ENCODE results near the gene ZIC3. TPM values are rescaled to one million over a fixed set of nuclear protein-coding genes. Genes with fewer than 3 reads are reported as not detected.
"Not testable (repeated sequence)": the region's sequence is repeated elsewhere in the genome, so short reads cannot be mapped to it uniquely, and the experiment has no call there.

The ZIC3 gene
- total and polyA plus RNA-seq, 2 donors = 0.05 TPM; not detected in 1

DNA sequence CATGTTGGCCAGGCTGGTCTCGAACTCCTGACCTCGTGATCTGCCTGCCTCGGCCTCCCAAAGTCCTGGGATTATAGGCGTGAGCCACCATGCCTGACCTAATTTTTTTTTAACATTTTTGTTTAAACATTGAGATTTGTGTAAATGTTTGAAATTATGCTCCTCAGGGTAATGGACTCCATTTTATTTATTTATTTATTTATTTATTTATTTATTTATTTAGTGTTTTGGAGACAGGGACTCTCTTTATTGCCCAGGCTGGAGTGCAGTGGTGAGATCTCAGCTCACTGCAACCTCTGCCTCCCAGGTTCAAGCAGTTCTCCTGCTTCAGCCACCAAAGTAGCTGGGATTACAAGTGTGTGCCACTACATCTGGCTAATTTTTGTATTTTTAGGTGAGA lies 13.8 kb upstream of the ZIC3 start:
- H3K9me3 ChIP-seq (ENCODE audit: control insufficient read depth in 2 of 2, insufficient read depth in 1 of 2, low read length in 1 of 2); H3K27ac ChIP-seq (ENCODE audit: low read depth in 1 of 2, low read length in 1 of 2); H3K36me3 ChIP-seq (ENCODE audit: control insufficient read depth in 2 of 2, insufficient read depth in 2 of 2, low read length in 1 of 2); H3K4me3 ChIP-seq (ENCODE audit: low read length in 2 of 2); DNase-seq (ENCODE audit: low read depth in 6 of 9, low spot score in 9 of 9); H3K4me1 ChIP-seq (ENCODE audit: control insufficient read depth in 2 of 2, insufficient read depth in 2 of 2, low read length in 2 of 2): not testable (repeated sequence)
- 95% methylated on average over 4 of the region's 4 CpGs for WGBS
- H3K27me3 ChIP-seq (ENCODE audit: control insufficient read depth in 2 of 2, insufficient read depth in 1 of 2, low read length in 1 of 2) = peaks cover 30 to 46% of the 10 kb centered on the region in 2 donors

DNA sequence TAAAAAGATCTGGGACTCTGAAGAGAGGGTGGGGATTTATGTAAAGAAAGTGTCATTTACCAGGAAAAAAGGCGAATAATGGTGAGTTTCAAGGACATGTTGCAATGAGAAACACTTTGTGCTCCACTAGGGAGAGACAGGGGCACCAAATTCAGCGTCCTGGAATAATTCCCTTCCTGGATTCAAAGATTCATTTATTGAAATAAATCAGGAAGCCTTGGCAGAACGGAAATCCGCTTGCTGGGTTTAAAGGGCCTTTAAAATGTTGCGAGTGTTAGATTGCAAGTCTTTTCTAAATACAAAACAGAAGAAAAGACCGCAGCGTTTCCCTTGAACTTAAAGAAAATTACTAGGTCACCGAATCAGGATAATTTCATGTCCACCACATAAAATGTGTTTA lies 3.8 kb upstream of the ZIC3 start:
- DNase-seq (ENCODE audit: low read depth in 6 of 9, low spot score in 9 of 9) = no peak
- Histone ChIP-seq H3K9me3 (ENCODE audit: control insufficient read depth in 2 of 2, insufficient read depth in 1 of 2, low read length in 1 of 2) (peaks cover 0 to 10% of the 10 kb centered on the region in 2 donors), H3K4me1 (ENCODE audit: control insufficient read depth in 2 of 2, insufficient read depth in 2 of 2, low read length in 2 of 2) (no peaks in the 10 kb centered on the region), H3K27ac (ENCODE audit: low read depth in 1 of 2, low read length in 1 of 2) (no peak overlapping the region), H3K36me3 (ENCODE audit: control insufficient read depth in 2 of 2, insufficient read depth in 2 of 2, low read length in 1 of 2) (no peaks in the 10 kb centered on the region), H3K27me3 (ENCODE audit: control insufficient read depth in 2 of 2, insufficient read depth in 1 of 2, low read length in 1 of 2) (peaks cover 32 to 58% of the 10 kb centered on the region in 2 donors), H3K4me3 (ENCODE audit: low read length in 2 of 2) (no peak overlapping the region)
- 7% methylated on average over 8 of the region's 8 CpGs for WGBS

DNA sequence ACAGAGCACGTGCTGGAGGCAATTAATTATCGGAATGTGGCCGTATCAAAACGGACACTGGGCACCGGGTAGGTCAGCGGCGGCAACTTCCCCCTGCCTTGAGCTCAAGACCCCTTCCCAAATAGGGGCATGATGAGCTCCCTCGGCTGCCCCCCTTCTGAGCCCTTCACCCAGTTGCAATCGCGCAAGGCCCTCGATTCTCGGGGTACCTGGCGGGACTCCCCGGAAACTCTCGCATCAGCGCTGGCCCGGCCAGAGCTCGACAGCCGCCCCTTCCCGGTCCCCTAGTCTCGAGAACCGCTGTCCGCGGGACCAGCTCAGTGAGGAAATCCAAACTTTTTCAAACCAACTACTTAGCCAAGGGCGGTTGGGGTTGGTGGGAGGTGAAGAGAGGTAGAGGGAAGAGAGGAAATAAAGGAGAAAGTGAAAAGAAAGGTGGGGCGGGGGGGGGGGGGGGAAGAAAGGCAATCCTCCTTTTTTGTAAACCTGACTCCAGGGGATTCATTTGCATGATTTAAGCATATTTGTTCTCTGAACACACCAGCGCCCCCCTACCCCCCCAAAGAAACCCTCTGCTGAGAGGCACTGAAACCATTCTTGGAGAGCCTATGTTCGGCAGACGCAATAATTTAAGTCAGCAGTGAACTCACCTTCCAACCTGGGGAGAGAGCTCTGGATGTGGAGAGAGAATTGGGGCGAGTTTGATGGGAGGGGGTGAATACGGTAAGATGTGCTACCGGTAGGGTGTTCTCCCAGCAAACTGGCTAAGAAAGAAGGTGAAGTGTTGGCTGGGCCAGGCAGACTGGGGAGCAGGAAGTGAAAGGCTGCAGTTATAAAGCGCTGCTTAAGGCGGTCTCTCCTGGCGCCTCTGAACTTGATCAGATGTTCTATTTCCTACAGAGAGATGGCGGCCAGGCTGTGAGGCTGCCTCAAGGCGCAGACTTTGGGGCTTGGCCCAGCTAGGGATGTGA lies 2.0 kb upstream of the ZIC3 start:
- H3K27me3 ChIP-seq (ENCODE audit: control insufficient read depth in 2 of 2, insufficient read depth in 1 of 2, low read length in 1 of 2) = peaks cover 45 to 77% of the 10 kb centered on the region in 2 donors
- no peaks in the 10 kb centered on the region for H3K36me3 ChIP-seq (ENCODE audit: control insufficient read depth in 2 of 2, insufficient read depth in 2 of 2, low read length in 1 of 2)
- H3K4me1 ChIP-seq (ENCODE audit: control insufficient read depth in 2 of 2, insufficient read depth in 2 of 2, low read length in 2 of 2) = no peaks in the 10 kb centered on the region
- no peak for DNase-seq (ENCODE audit: low read depth in 6 of 9, low spot score in 9 of 9)
- H3K27ac ChIP-seq (ENCODE audit: low read depth in 1 of 2, low read length in 1 of 2) = no peak overlapping the region
- peaks cover 0 to 16% of the 10 kb centered on the region in 2 donors for H3K9me3 ChIP-seq (ENCODE audit: control insufficient read depth in 2 of 2, insufficient read depth in 1 of 2, low read length in 1 of 2)
- 9% methylated on average over 37 of the region's 37 CpGs for WGBS
- no peak overlapping the region for H3K4me3 ChIP-seq (ENCODE audit: low read length in 2 of 2)

DNA sequence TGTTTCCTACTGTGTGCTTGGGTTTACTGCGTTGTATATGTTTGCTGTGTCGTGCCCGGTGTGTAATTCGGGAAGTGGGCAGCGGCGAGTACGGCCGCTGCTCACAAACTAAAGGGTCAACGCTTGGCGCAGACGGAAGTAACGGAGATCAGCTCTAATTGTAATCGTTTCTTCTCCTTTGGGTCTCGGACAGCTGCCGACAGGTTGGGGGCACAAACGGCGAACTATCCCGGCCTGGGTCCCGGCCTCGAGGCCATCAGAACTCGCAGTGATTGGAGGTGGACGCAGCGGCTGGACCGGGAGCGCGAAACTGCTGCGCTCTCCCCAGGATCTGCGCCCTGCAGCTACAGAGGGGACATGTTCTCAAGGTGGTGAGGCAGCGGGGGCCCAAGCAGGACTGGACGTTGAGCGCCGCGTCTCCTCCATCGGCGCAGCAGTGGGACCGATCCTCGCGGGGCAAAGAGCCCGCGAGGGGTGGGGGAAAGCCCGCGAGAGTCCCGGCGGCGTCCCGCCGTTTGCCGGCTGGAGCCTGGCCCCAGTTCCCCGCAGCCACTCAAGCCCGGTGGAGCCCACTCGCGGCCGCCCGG lies 516 bp upstream of the ZIC3 start:
- no peak for DNase-seq (ENCODE audit: low read depth in 6 of 9, low spot score in 9 of 9)
- H3K36me3 ChIP-seq (ENCODE audit: control insufficient read depth in 2 of 2, insufficient read depth in 2 of 2, low read length in 1 of 2) = no peaks in the 10 kb centered on the region
- H3K4me3 ChIP-seq (ENCODE audit: low read length in 2 of 2) = no peak overlapping the region
- peaks cover 0 to 16% of the 10 kb centered on the region in 2 donors for H3K9me3 ChIP-seq (ENCODE audit: control insufficient read depth in 2 of 2, insufficient read depth in 1 of 2, low read length in 1 of 2)
- H3K27me3 ChIP-seq (ENCODE audit: control insufficient read depth in 2 of 2, insufficient read depth in 1 of 2, low read length in 1 of 2) = peaks cover 54 to 89% of the 10 kb centered on the region in 2 donors
- no peaks in the 10 kb centered on the region for H3K4me1 ChIP-seq (ENCODE audit: control insufficient read depth in 2 of 2, insufficient read depth in 2 of 2, low read length in 2 of 2)
- no peak overlapping the region for H3K27ac ChIP-seq (ENCODE audit: low read depth in 1 of 2, low read length in 1 of 2)
- WGBS = 3% methylated on average over 54 of the region's 54 CpGs

DNA sequence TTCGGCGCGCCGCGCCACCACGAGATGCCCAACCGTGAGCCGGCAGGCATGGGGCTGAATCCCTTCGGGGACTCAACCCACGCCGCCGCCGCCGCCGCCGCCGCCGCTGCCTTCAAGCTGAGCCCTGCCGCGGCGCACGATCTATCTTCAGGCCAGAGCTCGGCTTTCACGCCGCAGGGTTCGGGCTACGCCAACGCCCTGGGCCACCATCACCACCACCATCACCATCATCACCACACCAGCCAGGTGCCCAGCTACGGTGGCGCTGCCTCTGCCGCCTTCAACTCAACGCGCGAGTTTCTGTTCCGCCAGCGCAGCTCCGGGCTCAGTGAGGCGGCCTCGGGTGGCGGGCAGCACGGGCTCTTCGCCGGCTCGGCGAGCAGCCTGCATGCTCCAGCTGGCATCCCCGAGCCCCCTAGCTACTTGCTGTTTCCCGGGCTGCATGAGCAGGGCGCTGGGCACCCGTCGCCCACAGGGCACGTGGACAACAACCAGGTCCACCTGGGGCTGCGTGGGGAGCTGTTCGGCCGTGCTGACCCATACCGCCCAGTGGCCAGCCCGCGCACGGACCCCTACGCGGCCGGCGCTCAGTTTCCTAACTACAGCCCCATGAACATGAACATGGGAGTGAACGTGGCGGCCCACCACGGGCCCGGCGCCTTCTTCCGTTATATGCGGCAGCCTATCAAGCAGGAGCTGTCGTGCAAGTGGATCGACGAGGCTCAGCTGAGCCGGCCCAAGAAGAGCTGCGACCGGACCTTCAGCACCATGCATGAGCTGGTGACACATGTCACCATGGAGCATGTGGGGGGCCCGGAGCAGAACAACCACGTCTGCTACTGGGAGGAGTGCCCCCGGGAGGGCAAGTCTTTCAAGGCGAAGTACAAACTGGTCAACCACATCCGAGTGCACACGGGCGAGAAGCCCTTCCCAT lies 1.1 kb downstream of the ZIC3 start:
- 5% methylated on average over 82 of the region's 82 CpGs for WGBS
- Histone ChIP-seq H3K27me3 (ENCODE audit: control insufficient read depth in 2 of 2, insufficient read depth in 1 of 2, low read length in 1 of 2) (peaks cover 54 to 91% of the 10 kb centered on the region in 2 donors), H3K4me1 (ENCODE audit: control insufficient read depth in 2 of 2, insufficient read depth in 2 of 2, low read length in 2 of 2) (no peaks in the 10 kb centered on the region), H3K4me3 (ENCODE audit: low read length in 2 of 2) (no peak overlapping the region), H3K9me3 (ENCODE audit: control insufficient read depth in 2 of 2, insufficient read depth in 1 of 2, low read length in 1 of 2) (peaks cover 0 to 16% of the 10 kb centered on the region in 2 donors), H3K27ac (ENCODE audit: low read depth in 1 of 2, low read length in 1 of 2) (no peak overlapping the region), H3K36me3 (ENCODE audit: control insufficient read depth in 2 of 2, insufficient read depth in 2 of 2, low read length in 1 of 2) (no peaks in the 10 kb centered on the region)
- no peak for DNase-seq (ENCODE audit: low read depth in 6 of 9, low spot score in 9 of 9)

DNA sequence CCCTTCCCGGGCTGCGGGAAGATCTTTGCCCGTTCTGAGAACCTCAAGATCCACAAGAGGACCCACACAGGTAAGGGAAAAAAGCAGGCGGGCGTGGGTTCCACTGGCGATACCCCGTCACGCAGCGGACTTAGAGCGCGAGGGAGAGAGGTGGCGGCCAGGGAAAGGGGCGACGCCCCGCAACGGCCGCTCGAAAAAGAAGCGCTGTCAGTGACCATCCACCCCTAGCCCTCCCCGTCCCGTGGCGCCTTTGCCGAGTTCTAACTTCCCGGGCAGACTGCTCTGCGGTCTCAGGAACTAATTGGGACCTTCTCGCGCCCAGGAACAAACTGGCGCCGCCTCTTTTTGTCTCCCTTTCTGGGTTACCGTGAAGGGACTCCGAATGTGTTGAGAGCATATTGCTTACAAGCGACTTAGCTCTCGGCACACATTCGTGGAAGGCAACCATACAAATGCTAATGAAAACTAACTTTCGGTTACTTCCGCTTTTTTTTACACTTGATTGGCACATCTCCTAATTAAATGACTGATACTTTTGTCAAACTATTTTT lies 1.8 kb downstream of the ZIC3 start:
- Histone ChIP-seq H3K27ac (ENCODE audit: low read depth in 1 of 2, low read length in 1 of 2) (no peak overlapping the region), H3K27me3 (ENCODE audit: control insufficient read depth in 2 of 2, insufficient read depth in 1 of 2, low read length in 1 of 2) (peaks cover 54 to 88% of the 10 kb centered on the region in 2 donors), H3K4me3 (ENCODE audit: low read length in 2 of 2) (no peak overlapping the region), H3K4me1 (ENCODE audit: control insufficient read depth in 2 of 2, insufficient read depth in 2 of 2, low read length in 2 of 2) (no peaks in the 10 kb centered on the region), H3K9me3 (ENCODE audit: control insufficient read depth in 2 of 2, insufficient read depth in 1 of 2, low read length in 1 of 2) (peaks cover 0 to 16% of the 10 kb centered on the region in 2 donors), H3K36me3 (ENCODE audit: control insufficient read depth in 2 of 2, insufficient read depth in 2 of 2, low read length in 1 of 2) (no peaks in the 10 kb centered on the region)
- 6% methylated on average over 35 of the region's 36 CpGs for WGBS
- no peak for DNase-seq (ENCODE audit: low read depth in 6 of 9, low spot score in 9 of 9)

DNA sequence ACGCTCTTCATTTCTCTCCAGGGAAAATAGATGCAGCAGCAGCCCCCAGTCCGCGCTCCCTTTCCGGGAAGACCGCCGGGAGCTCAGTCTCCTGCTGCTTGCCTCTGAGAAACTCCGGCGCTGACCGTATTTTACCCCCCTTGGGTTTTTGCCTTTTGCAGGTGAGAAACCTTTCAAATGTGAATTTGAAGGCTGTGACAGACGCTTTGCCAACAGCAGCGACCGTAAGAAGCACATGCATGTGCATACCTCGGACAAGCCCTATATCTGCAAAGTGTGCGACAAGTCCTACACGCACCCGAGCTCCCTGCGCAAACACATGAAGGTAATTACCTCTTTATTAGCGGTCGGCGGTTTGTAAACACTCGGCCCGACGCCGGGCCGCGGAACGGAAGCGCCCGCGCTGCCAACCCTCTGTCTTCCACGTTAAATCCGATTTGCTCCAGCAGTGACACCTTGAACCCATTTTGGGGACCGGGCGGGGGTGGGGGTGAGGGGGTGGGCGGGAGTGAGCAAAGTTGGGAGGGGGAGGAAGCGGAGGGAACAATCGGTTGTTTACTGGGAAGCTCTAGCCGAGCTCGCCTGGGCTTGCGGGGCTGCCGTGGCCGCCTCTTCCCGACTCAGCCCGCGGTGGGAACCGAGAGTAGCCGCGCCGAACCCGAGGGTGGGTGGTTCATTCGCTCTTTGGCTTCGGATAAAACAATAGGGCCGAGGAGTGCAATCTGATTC lies 3.0 kb downstream of the ZIC3 start:
- DNase-seq (ENCODE audit: low read depth in 6 of 9, low spot score in 9 of 9) = no peak
- 4% methylated on average over 53 of the region's 53 CpGs for WGBS
- H3K27me3 ChIP-seq (ENCODE audit: control insufficient read depth in 2 of 2, insufficient read depth in 1 of 2, low read length in 1 of 2) = peaks cover 52 to 86% of the 10 kb centered on the region in 2 donors
- no peak overlapping the region for H3K4me3 ChIP-seq (ENCODE audit: low read length in 2 of 2)
- H3K4me1 ChIP-seq (ENCODE audit: control insufficient read depth in 2 of 2, insufficient read depth in 2 of 2, low read length in 2 of 2) = no peaks in the 10 kb centered on the region
- H3K27ac ChIP-seq (ENCODE audit: low read depth in 1 of 2, low read length in 1 of 2) = no peak overlapping the region
- H3K36me3 ChIP-seq (ENCODE audit: control insufficient read depth in 2 of 2, insufficient read depth in 2 of 2, low read length in 1 of 2) = no peaks in the 10 kb centered on the region
- peaks cover 0 to 14% of the 10 kb centered on the region in 2 donors for H3K9me3 ChIP-seq (ENCODE audit: control insufficient read depth in 2 of 2, insufficient read depth in 1 of 2, low read length in 1 of 2)

DNA sequence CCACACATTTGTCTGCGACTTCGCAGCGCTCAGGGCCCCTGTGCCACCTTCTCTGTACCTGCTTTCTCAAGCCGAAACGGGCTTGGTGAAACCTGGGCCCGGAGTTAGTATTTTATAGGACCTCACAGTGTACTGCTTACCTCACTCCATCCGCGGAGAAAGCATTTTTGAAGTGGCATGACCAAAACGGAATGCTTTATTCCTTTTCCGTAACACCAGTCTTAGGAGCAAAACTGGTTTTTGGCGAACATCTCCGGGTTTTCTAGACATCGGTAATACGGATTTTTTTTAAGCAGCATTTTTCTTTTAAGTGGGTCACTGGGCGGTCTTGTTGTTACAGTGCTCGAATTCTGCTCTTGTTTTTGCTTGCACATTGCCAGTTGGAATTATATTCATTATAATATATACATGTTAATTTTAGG lies 3.6 kb downstream of the ZIC3 start:
- H3K4me3 ChIP-seq (ENCODE audit: low read length in 2 of 2) = no peak overlapping the region

More for the DNA sequence above, 3.6 kb downstream of the ZIC3 start:
- Histone ChIP-seq H3K27me3 (ENCODE audit: control insufficient read depth in 2 of 2, insufficient read depth in 1 of 2, low read length in 1 of 2) (peaks cover 54 to 86% of the 10 kb centered on the region in 2 donors), H3K9me3 (ENCODE audit: control insufficient read depth in 2 of 2, insufficient read depth in 1 of 2, low read length in 1 of 2) (peaks cover 0 to 18% of the 10 kb centered on the region in 2 donors), H3K4me1 (ENCODE audit: control insufficient read depth in 2 of 2, insufficient read depth in 2 of 2, low read length in 2 of 2) (no peaks in the 10 kb centered on the region), H3K27ac (ENCODE audit: low read depth in 1 of 2, low read length in 1 of 2) (no peak overlapping the region), H3K36me3 (ENCODE audit: control insufficient read depth in 2 of 2, insufficient read depth in 2 of 2, low read length in 1 of 2) (no peaks in the 10 kb centered on the region)
- no peak for DNase-seq (ENCODE audit: low read depth in 6 of 9, low spot score in 9 of 9)
- WGBS = 9% methylated on average over 16 of the region's 16 CpGs
